ENCODE data around the gene TMEM238. TPM values are rescaled to one million over a fixed set of nuclear protein-coding genes. Genes with fewer than 3 reads are reported as not detected.
A peak's percentile ranks its signal among the peaks of the same experiment; 100 is the strongest.

The TMEM238 gene
- total RNA-seq, 4 donors from 2014 or later = 1.5 to 1.7 (median 1.6) TPM; not detected in 1

DNA sequence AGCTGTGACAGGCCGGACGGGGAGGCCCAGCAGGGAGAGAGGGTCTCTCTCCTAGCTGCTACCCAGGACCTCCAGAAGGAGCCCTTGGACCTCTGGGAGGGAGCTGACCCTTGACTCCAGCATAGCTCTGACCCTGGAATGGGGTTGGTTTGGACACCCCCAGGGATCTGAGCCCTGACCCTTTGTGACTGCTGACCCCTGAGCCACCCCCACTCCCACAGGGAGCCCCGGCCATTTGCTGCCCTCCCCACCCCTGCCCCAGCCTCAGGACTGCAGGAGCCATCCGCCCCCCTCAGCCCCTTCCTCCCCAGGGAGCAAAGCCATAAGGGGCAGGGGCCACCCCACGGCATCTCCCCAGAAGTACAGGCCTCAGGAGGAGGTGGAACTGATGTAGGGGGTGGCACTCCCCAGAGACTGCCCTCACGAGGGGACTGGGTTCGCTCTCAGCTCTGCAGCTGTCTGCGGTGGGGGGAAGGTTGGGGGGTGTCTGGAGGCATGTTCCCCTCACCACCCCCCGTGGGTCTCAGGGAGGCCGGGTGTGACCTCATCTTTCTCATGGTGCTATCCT lies 36.6 kb downstream of the TMEM238 start:
- TF ChIP-seq, protein P1, sequence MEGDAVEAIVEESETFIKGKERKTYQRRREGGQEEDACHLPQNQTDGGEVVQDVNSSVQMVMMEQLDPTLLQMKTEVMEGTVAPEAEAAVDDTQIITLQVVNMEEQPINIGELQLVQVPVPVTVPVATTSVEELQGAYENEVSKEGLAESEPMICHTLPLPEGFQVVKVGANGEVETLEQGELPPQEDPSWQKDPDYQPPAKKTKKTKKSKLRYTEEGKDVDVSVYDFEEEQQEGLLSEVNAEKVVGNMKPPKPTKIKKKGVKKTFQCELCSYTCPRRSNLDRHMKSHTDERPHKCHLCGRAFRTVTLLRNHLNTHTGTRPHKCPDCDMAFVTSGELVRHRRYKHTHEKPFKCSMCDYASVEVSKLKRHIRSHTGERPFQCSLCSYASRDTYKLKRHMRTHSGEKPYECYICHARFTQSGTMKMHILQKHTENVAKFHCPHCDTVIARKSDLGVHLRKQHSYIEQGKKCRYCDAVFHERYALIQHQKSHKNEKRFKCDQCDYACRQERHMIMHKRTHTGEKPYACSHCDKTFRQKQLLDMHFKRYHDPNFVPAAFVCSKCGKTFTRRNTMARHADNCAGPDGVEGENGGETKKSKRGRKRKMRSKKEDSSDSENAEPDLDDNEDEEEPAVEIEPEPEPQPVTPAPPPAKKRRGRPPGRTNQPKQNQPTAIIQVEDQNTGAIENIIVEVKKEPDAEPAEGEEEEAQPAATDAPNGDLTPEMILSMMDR (IDR thresholded peaks at IDR 0.05) = no peak
- DNase-seq (ENCODE audit: low spot score) = no peak

DNA sequence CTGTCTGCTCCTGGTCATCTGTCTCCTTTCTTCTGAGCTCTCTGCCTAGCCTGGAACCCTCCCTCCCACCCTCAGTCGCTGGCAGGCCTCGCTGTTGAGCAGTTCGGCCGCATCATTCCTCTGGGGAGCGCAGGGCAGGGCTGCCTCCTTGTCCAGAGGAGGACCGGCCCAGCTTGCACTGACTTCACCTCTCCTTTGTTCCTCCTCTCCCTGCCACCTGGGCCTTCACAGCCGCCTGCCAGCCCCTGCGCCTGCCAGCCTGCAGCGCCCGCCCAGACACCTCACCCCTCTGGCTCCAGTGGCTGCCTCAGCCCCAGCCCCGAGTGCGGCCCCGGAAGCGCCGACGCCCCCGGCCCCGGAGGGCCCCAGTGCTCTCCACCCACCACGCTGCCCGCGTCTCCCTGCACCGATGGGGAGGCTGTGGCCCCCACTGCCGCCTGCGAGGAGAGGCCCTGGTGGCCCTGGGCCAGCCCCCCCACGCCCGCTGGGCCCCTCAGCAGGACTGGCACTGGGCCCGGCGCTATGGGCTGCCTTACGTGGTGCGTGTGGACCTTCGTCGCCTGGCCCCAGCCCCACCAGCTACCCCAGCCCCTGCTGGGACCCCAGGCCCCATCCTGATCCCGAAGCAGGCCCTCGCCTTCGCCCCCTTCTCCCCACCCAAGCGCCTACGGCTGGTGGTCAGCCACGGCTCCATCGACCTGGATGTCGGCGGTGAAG lies 37.2 kb downstream of the TMEM238 start:
- no peak for ATAC-seq (ENCODE audit: low FRiP score)
- no peak for DNase-seq (ENCODE audit: low spot score)
- TF ChIP-seq, protein P1 (IDR thresholded peaks at IDR 0.05) = no peak

More for the DNA sequence above, 36.6 kb downstream of the TMEM238 start:
- no peak for ATAC-seq (ENCODE audit: low FRiP score)

DNA sequence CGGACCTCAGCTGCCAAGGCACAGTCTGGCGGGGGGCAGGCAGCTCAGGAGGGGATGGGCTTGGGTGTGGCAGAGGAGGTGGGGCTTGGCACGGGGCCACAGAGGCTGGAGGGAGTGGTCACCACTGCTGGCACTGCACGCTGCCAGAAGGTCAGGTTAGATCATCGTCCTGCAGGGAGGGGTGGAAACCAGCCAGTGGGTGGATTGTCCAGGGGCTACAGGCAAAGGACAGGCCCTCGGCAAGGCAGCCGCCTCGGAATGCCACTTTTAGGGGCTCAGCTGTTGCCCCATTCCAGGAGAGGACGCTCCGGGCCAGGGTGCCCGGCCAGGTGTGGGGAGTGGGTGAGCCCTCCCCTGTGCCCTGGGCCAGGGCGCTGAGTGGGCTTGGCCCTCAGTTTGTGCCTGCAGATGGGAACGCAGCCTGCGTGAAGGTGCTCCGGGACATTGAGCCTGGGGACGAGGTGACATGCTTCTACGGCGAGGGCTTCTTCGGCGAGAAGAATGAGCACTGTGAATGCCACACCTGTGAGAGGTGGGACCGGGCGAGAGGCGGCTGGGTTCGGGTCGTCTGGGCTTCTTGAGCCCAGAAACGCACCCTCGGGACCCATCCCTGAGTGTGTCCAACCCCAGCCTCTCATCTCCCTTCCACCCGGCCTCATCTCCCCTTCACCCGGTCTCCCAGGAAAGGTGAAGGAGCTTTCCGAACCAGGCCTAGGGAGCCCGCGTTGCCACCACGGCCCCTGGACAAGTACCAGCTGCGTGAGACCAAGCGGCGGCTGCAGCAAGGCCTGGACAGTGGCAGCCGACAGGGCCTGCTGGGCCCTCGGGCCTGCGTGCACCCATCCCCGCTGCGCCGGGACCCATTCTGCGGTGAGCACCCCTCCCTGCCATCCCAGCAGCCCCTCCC lies 38.0 kb downstream of the TMEM238 start:
- DNase-seq (ENCODE audit: low spot score) (peak; percentile 66), ATAC-seq (ENCODE audit: low FRiP score) (peak; percentile 83)
- TF ChIP-seq, protein P1 (IDR thresholded peaks at IDR 0.05) = no peak

DNA sequence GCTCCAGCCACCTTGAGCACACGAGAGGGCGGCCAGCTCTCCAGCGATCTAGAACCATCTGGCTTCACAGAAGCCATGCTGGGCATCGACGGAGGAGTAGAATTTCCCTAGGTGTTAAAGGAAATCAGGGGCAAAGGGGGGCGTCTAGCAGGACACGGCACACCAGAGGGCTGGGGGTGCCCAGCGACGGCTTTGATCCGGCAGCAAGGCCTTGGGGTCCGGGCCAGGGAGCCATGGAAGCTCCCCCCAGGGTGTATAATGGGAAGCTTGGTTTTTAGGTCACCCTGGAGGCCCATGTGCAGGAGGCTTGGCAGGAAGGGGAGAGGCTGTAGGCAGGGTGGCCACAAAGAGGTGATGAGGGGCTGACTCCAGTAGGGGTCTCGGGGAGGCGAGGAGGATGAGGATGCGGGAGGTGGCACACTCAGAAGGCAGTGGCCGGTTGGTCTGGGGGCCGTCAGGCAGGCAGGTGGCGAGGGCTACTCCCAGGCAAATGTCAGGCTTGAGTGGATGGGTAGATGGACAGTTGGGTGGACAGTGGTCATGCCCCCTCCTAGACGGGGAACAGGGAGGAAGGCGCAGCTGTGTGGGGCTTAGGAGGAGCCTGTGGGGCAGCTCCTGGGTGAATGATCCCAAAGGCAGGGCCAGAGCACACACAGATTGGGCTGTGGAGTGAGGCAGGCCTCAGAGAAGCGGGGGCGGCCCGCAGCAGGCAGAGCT lies 38.8 kb downstream of the TMEM238 start:
- DNase-seq (ENCODE audit: low spot score) (no peak), ATAC-seq (ENCODE audit: low FRiP score) (no peak)
- TF ChIP-seq, protein P1 (IDR thresholded peaks at IDR 0.05) = no peak

DNA sequence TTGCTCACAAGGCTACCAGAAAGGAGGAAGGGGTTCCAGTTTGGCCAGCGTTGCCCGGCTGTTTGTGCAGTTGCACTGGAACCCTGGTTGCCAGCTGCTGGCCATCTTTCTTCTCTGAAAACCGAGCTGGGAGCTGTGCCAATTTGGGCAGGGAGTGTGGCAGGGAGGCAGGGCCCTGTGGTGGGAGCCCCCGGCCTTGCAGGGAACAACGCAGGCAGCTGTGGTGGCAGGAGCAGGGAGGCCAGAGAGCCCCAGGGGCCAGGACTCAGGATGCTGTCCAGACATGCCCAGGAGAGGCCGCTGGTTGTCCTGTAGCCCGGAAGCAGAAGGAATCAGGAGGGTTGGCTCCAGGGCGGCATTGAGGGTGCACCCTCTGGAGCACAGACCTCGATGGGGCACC lies 39.6 kb downstream of the TMEM238 start:
- TF ChIP-seq, protein P1 (IDR thresholded peaks at IDR 0.05) = no peak
- no peak for DNase-seq (ENCODE audit: low spot score)
- ATAC-seq (ENCODE audit: low FRiP score) = no peak

DNA sequence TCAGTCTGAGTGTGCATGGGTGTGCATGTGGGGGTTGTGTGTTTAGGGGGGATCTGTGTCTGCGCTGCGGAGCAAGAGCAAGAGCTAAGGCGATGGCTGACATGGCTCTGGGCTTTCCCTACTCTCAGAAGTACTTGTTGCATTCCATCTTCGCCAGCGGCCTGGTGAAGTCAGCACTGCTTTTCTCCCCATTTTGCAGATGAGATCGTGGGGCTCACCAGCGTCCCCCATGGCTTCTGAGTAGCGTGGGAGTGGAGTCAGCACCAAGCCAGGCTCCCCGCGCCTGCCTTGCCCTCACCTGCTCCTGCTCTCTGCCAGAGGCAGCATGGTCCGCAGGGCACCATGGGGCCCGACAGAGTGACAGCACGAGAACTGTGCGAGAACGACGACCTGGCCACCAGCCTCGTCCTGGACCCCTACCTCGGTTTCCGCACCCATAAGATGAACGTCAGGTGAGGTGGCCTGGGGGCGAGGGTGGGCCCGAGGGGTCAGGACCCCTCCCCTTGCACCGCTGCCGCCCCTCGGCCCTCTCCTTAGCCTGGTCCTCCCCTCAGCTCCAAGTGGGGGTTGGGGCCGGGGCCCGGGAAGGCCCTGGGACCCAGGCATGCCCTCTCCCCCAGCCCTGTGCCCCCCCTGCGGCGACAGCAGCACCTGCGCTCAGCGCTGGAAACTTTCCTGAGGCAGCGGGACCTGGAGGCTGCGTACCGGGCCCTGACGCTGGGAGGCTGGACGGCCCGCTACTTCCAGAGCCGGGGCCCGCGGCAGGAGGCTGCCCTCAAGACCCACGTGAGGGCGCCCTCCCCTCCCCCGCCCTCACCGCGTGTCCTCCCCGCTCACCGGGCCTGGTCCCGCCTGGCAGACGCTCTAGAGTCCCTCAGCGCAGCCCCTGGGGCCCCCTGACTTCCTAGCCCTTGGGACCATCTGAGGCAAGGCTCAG lies 42.2 kb downstream of the TMEM238 start:
- TF ChIP-seq, protein P1 (IDR thresholded peaks at IDR 0.05) = no peak
- DNase-seq (ENCODE audit: low spot score) (no peak), ATAC-seq (ENCODE audit: low FRiP score) (no peak)
